ENCODE data around the gene BAD.

BAD gene

GRCh38 chr11:64244107-64244506 lies 40.4 kb downstream of the BAD start:
- DNase-seq (ENCODE audit: low read depth), result no peak

DNA sequence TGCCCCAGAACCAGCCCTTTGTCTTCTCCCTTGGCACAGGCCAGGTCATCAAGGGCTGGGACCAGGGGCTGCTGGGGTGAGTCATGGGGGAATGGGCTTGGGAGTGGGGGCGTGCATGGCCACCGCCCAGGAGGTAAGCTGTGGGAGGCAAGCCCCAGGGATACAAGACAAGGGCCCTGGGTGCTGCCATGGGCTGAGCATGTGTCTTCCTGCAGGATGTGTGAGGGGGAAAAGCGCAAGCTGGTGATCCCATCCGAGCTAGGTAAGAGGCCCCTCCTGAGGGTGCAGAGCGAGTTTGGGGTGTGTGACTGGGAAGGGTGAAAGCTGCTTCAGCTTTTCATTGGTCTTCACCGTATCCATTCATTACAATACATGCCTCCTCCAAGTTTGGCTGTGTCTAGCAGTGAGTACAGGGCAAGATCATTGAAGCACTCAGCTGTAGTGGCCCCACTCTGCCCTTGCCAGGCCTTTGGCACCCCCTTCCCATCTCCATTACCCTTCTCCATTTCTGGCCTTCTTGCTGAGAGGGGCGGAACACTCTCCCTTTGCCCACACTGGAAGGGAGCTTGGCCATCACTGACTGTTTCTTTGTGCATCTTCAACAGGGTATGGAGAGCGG lies 41.1 kb downstream of the BAD start:
- DNase-seq (ENCODE audit: low read depth), result no peak

GRCh38 chr11:64241491-64242374 lies 42.7 kb downstream of the BAD start:
- DNase-seq (ENCODE audit: low read depth), result no peak

GRCh38 chr11:64241241-64241490 lies 43.3 kb downstream of the BAD start:
- DNase-seq (ENCODE audit: low read depth), result peak; percentile 99

DNA sequence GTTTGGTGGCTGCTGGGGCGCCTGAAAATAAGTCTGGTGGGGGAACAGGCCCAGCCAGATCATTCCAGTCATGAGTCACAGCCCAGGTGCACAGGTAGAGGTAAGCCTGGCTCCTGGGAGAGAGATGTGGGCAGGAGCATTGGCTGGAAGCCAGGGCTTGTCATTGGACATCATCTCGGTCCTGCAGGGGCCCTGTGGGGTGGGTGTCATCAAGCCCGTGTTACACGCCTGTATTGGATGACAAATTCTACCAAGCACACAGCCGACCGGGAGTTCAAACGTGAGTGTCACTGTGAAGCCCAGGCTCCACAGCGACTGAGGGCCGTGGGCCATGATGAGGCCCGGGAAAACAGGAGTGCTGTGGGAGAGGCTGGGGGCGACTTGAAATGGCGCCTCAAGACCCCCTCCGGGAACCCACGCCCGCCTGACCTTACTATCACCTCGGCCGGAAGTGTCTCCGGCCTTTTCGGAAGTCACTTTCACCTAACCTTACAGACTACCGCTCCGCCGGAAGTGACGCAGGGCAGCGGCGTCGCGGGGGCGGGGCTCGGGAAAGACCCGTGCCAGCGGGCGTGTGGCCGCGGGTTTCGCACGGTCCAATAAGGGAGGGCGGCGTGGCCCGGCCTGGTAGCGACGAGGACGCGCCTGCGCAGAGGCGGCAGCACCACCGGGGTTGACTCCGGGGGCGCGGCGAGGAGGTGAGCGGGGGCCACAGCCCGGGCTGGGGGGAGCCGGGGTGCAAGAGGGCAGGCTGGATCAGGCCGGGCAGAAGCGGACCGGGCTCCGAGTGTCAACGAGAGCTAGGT lies 43.8 kb downstream of the BAD start, which contains the start of gene FKBP2:
TSS of gene FKBP2 (plus strand) at position 661 of the 806 bp plus-strand sequence. CDS start 1,293 bp downstream, outside the sequence.
- DNase-seq (ENCODE audit: low read depth), result peak; percentile 96

GRCh38 chr11:64239662-64240434 lies 44.6 kb downstream of the BAD start:
- DNase-seq (ENCODE audit: low read depth), result no peak

DNA sequence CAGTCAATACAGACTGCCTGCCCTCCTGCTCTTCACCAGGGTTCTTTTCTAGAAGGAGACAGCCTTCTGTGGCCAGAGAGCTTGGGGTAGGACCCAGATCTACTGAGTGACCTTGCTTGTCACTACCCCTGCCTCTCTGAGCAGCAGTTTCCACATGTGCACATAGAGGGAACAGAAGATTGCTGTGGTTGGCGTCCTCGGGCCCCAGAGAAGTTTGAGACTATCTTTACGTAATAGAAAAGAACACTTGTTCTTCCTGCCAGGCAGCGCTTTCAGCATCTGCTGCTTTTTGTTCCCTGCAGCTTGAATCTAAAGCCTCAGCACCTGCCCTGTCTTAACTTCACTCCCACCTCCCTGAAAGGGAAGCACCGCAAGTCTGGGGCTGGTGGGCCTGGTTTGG lies 45.5 kb downstream of the BAD start:
- no peak for DNase-seq (ENCODE audit: low read depth)

DNA sequence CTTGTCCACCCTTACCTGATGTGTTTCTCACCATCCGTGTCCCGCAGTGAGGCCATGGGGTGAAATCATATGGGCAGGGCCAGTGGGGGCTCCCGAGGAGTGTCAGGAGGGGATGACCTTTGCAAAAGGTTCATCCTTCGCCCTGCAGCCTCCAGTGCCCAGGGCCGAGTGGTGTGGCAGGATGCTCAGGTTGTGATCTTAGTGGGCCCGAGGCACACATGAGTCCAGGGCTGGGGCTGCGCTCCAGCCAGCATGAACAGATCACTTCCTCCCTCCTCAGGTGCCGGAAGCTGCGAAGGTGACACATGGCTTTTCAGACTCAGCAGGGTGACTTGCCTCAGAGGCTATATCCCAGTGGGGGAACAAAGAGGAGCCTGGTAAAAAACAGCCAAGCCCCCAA lies 46.4 kb downstream of the BAD start:
- no peak for DNase-seq (ENCODE audit: low read depth)

- no peak for DNase-seq (ENCODE audit: low read depth)
Measured at GRCh38 chr11:64237484-64237951, 46.9 kb downstream of the BAD start.

- no peak for DNase-seq (ENCODE audit: low read depth)
Measured at GRCh38 chr11:64235437-64236161, 48.9 kb downstream of the BAD start.

DNA sequence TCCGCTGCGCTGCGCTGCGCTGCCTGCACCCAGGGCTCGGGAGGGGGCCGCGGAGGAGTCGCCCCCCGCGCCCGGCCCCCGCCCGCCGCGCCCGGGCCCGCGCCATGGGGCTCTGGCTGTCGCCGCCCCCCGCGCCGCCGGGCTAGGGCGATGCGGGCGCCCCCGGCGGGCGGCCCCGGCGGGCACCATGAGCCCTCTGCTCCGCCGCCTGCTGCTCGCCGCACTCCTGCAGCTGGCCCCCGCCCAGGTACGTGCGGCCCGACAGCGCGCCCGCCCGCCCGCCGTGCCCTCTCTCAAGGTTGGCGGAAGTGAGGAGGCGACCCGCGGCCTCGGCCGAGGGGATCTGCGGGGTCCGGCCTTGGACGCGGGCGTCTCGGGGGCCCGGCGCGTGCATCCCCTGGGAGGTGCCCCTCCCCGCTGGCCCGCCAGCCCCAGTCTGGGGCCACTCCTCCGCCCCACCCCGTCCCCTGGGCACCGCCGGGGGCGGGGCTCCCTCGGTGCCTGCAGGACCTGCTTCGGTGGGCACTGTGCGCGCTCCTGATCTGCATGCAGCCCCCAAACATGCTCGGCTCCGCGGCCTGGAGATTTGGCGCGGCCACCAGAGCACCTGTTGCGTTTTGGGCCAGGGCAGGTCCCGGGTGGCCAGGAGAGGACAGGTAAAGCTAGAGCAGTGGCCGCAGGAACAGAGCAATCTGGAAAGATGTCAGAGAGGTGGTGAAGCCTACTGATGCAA lies 49.7 kb downstream of the BAD start:
- peak; percentile 30 for DNase-seq (ENCODE audit: low read depth)

GRCh38 chr11:64233913-64234586 lies 50.4 kb downstream of the BAD start, which contains the start of gene VEGFB:
Gene VEGFB (plus strand): TSS chr11:64234584. CDS start chr11:64234834, 250 bp downstream.
- DNase-seq (ENCODE audit: low read depth), result peak; percentile 66

DNA sequence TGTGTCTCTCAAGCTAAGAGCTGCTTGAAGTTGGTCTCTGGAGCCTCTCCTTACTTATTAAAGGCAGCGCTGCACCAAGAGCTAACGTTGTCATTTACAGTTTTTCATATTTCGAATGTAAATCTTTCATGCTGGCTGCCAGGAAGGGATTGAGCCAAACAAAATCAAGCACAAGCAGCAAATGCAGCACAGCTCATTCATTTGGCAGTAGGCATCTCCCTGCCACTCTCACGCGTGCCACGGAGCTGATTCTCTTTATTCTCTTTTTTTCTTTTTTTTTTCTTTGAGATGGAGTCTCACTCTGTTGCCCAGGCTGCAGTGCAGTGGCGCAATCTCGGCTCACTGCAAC lies 51.5 kb downstream of the BAD start:
- DNase-seq (ENCODE audit: low read depth), result no peak

GRCh38 chr11:64232182-64232966 lies 52.1 kb downstream of the BAD start:
- DNase-seq (ENCODE audit: low read depth), result no peak

- no peak for DNase-seq (ENCODE audit: low read depth)
Measured at GRCh38 chr11:64231546-64231945, 52.9 kb downstream of the BAD start.

DNA sequence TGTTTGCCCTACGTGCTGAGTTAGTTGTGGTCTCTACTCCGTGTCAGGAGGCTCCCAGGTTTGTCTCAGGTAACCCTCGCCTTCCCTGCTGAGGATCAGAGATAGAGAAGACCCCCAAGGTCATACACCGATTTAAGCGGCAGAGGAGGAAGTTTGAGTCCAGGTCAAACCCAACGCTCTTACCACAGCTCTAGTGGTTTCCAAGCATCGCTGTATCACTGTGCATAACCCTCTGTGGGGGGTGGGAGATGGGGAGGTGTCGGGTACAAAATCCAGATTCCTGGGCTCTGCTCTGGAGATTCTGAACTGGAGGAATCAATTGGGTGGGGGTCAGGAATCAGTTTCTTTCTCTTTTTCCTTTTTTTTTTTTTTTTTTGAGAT lies 53.5 kb downstream of the BAD start:
- DNase-seq (ENCODE audit: low read depth), result no peak

DNA sequence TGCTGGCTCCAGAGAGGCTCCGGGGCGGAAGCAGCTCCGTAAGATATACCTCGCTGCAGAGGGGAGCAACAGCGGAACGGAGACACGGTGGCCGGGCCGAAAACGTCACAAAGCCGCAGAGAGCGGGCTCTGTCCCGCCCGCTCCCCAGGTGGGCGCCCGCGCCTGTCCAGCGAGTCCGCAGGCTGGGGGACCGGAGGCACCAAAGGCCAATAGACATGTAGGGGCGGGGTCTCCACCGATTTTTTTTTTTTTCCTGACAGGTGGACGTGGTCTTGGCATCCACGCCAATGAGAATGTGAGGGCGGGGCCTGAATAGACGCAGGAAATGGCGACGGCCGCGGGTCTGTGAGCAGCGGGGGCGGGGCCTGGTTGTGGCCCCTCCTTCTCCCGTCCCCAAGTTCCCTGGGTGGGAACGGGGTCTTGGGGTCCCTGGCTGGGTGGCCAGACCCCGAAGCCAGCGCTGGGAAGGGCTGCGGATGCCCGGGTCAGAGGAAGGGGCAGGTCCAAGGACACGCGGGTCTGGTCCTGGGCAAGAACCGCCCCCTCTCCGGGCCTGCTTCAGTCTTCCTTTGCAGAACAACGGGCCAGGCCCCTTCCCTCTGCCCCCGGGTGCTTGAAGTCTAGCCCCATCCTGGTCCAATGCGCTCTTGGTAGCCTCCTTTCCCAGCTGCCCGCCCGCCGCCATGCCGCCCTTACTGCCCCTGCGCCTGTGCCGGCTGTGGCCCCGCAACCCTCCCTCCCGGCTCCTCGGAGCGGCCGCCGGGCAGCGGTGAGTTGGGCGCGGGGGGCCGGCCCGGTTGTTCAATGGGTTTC lies 54.1 kb downstream of the BAD start, which contains the start of gene DNAJC4:
TSS of gene DNAJC4 (plus strand) at position 378 of the 814 bp plus-strand sequence. CDS start at position 685, 307 bp downstream.
- DNase-seq (ENCODE audit: low read depth), result peak; percentile 78

- DNase-seq (ENCODE audit: low read depth), result no peak
Measured at GRCh38 chr11:64229744-64230170, 54.7 kb downstream of the BAD start.
